Upper lobe of left lung (tissue), 4 donors: ENCODE measurements around the gene HOMER1.

Experiments used
- POLR2A ChIP-seq, 4 donors: fragments of 450-650 bp; IDR thresholded peaks; one replicate each; pipeline ENCODE4 v1.5.1; 2016 to 2017; ENCODE audit warnings: antibody characterized with exemption in 4 of 4, mild to moderate bottlenecking in 2 of 4
- POLR2AphosphoS5 ChIP-seq, 2 donors: sonication (generic); formaldehyde crosslinking; IDR thresholded peaks; one replicate each; pipeline ENCODE4 v1.5.1; 2017; ENCODE audit warnings: antibody characterized with exemption in 2 of 2
- TF ChIP-seq, protein P1 (sequence below), 6 experiments: fragments of 450-650 bp in 4 of 6; fragments of 200-600 bp in 2 of 6; sonication (generic) in 2 of 6; IDR thresholded peaks; one replicate each; pipeline ENCODE4 v1.5.1; 2016 to 2019; ENCODE audit warnings: antibody characterized with exemption in 6 of 6

DNA sequence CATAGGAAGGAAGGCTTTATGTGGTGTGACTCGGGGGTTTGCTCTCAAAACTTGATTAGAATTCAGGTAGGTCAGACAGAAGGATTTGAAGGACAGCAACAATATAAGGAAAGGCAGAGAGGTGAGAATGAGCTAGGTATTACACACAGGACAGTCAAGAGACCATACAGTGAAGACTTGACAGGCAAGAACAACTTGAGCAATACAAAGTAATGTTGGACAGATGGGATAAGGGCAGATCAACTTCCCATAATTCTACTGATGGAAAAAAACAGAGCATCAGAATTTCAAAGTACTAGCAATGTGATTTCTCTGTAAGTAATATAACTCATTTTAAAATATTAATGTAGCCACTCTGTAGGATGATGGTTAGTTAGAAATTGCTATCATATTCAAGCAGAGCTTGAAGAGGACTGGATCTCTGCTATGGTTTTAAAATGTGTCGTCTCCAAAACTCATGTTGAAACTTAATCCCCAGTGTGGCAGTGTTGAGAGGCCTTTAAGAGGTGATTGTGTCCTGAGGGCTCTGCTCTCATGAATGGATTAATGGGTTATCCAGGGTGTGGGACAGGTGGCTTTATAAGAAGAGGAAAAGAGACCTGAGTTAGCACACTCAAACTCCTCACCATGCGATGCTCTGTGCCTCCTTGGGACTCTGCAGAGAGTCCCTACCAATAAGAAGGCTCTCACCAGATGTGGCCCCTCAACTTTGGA, 22.4 kb upstream of the HOMER1 start:
- TF ChIP-seq, protein P1, sequence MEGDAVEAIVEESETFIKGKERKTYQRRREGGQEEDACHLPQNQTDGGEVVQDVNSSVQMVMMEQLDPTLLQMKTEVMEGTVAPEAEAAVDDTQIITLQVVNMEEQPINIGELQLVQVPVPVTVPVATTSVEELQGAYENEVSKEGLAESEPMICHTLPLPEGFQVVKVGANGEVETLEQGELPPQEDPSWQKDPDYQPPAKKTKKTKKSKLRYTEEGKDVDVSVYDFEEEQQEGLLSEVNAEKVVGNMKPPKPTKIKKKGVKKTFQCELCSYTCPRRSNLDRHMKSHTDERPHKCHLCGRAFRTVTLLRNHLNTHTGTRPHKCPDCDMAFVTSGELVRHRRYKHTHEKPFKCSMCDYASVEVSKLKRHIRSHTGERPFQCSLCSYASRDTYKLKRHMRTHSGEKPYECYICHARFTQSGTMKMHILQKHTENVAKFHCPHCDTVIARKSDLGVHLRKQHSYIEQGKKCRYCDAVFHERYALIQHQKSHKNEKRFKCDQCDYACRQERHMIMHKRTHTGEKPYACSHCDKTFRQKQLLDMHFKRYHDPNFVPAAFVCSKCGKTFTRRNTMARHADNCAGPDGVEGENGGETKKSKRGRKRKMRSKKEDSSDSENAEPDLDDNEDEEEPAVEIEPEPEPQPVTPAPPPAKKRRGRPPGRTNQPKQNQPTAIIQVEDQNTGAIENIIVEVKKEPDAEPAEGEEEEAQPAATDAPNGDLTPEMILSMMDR (IDR thresholded peaks at IDR 0.05) = no peak
- TF ChIP-seq POLR2A (IDR thresholded peaks at IDR 0.05) = no peak
- TF ChIP-seq POLR2AphosphoS5 (IDR thresholded peaks at IDR 0.05) = no peak
